Activated CD8-positive, alpha-beta memory T cell treated with anti-CD3 and anti-CD28 coated beads for 4 hours (primary cell): ENCODE data around the gene THAP5.
"Not testable (repeated sequence)": the region's sequence is repeated elsewhere in the genome, so short reads cannot be mapped to it uniquely, and the experiment has no call there.

Experiments used
- DNase-seq, 2 donors: peaks; one replicate each; pipeline ENCODE4 v3.0.0-alpha.2; 2020; ENCODE audit warnings: low read depth in 2 of 2

THAP5 gene

DNA sequence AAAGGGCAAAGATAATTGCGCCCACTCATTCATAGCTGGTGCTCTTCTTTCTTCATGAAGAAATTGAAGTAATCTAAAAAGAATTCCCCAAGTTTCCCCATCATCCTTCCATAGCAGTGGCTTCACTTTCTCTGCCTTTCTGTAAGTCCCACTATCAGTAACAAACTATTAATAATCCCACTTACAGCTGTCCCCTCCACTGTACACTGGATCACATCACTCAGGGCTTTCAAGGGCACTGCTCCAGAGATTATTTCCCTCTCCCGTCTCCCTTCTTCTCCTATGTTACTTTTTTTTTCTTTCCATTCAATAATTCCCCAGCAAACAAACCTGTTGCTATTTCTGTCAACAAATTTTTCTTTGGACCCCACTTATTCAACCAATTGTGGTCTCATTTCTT, 16.3 kb upstream of the THAP5 start:
- no peak for DNase-seq

DNA sequence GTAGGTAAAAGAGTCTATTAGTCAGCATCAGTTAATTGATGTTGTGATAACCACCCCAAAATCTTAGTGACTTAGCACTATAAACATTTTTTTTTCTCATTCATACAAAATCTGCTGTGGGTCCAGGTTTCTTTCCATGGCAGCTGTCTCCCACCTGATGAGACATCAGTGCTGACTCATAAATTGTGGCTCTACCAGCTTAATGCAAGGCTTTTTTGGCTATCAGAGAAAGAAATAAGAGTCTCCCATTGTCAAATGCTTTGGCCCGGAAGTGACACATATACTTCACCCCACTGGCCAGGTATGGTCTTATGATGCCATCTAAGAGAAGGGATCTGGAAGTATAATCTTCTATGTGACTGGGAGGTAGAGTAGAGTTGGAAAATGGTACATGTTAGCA, 14.7 kb upstream of the THAP5 start:
- no peak for DNase-seq

DNA sequence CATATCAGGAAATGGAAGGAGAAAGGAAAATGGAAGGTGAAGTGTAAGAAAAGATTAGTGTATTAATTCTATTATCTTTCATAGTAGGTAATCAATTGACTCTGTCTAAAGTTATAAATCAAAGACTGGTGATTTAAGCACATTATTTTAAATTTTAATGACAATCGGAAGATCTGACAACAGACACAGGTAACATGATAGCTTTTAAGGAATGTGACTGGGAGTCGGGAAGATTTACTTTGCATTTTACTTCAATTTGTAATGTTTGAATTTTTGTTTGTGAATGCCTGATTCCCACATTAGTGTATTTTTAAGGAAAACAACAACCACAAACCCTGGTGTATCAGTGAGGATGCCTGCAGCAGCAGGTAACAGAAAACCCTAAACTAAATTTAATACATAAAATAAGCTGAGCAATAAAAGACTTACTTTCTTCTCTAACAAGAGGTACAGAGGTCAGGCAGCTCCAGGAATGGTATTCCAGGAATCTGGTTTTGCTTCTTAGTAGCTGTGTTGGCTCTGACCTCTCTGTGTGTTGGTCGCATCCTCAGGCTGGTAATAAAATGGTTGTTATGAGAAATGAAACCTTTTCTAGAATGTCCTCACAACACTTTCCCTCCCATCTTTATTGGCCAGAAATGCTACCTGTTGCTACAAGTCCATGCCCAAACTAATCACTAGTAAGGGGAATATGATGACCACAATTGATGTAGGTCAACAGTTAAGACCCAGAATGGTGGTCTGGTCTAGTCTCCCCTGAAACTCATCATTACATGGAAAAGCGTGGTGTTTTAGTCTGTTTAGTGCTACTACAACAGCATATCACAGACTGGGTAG, 12.4 kb upstream of the THAP5 start:
- no peak for DNase-seq

DNA sequence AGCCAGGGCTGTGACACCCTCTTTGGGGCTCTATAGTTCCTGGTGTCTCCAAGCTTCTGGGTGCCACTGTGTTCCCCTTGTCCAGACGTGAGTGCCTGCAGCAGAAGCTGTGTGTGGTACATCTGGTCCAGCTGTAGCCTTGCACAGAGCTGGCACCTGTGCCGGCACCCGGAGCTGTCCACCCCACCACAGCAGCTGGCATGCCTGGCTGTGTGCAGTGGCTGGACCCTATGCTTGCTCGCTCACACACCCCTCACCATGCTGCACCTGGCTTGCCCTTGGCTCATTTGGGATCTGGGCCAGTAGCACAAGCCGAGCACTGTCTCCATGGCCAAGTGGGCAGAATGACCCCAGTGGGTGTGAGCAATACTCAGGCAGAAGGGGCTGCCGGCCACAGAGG, 10.8 kb upstream of the THAP5 start:
- DNase-seq = no peak

DNA sequence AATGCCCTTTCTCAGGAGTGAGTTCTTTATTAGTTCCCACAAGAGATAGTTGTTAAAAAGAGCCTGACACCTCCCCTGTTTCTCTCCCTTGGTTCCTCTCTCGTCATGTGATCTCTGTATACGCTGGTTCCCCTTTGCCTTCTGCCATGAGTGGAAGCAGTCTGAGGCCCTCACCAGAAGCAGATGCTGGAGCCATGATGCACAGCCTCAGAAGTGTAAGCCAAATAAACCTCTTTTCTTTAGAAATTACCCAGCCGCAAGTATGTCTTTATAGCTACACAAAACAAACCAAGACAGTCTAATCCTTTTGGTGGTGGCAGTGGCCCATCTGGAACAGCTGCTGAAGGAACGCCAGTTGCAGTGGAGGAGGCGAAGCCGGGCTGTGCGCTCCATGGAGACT, 9.4 kb upstream of the THAP5 start:
- no peak for DNase-seq

DNA sequence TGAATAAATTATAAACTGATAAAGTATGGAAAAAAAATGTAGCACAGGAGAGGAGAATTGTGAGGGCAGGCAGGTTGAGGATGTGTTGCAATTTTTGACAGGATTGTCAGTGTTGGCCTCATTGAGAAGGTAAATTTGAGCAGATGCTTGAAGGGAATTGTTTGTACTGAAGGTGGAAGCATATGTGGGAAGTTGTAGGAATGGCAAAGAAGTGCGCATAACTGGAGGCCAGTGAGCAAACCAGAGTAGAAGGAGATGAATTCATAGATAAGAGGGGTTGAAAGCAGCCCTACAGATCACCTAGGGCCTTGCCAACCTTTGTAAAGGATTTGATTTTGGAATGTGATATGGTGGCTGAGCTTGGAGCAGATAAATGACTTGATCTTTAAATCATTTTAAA, 6.6 kb upstream of the THAP5 start:
- DNase-seq = no peak

DNA sequence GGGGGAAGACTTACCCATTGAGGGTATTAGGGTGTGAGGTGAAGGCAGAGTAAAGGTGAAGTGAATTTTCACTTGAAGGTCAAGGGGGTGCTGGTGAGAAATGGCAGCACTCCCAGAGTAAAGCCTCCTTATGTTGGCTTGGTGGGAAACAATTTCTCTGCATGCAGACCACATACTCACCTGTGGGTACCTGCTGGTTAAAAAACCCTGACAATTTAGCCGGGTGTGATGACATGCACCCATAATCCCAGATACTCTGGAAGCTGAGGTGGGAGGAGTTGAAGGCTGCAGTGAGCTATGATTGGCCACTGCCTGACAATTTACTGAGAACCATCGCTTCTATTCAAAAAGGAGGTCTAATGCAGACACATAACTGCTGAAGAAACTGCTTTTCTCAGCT, 5.7 kb upstream of the THAP5 start:
- no peak for DNase-seq

DNA sequence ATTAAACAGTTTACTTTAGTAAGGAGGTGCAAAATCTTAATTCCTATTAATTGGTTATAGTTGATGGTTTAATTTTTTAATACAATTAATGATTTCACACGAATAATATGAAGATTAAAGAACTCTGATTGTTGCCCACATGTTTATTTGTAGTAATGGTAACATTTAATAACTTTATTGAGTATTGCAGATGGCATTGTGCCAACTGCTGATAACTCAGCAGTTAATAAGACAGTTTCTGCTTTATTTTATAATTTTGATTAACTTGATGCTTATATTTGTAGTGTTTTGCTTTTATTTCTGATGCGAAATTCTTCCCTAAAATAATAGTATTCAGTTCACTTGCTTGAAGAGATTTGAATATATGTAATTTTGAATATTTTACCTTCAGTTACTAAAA, 3.0 kb upstream of the THAP5 start:
- no peak for DNase-seq

DNA sequence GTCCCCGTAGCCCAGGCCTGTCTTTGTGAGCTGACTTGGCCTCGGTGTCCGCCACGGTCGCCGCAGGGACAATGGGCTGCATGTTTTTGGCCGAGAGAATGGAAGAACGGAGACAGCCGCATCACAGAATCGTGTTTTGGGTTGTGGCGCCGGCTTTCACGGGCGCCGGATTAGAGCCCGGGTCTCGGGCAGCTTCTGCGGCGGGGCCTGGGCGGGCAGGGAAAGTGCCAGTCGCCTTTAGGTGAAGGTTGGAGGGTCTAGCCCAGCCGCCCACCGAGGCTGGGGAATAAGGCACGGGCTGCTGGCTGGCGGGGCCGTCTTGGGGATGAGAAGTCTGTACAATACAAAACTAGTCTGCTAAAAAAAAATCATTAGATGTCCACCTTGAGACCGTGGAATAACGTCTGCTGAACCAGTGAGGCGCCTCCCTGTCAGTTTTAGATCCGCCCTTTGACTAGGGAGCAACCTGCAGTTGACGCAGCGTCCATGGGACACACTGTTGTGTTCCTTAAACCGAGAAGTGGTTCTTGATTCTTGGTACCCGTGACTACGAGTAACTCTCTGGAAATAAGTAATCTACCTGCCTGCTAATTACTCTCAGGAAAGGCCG, 745 bp upstream of the THAP5 start:
- peak in 1 of 2 donors; percentile 13 for DNase-seq

DNA sequence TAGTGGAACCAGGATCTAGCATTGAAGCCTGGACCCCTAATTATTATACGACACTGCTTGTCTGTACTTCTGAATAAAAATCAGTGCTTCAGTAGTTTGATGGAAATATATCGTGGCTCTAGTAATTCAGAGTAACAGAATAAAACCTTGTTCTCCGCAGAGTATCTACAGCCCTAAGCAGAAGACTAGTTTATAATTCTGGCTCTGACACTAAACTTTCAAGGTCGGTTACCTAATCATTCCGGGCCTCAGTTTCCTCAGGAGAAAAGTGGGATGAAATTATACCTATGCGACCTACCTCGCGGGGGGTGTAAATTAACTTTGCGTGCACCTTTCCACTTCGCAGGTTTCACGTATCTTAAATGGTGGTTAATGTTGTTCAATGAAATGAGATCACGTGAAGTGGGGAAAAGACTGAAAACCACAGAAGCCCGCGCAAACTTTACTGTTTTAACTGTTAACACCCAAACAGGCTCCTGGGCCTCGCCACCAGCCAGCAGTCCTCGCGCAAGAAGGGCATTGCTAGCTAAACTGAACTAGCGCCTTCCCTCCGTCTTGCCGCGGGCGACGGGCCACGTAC, 615 bp downstream of the THAP5 start:
- DNase-seq = no peak

DNA sequence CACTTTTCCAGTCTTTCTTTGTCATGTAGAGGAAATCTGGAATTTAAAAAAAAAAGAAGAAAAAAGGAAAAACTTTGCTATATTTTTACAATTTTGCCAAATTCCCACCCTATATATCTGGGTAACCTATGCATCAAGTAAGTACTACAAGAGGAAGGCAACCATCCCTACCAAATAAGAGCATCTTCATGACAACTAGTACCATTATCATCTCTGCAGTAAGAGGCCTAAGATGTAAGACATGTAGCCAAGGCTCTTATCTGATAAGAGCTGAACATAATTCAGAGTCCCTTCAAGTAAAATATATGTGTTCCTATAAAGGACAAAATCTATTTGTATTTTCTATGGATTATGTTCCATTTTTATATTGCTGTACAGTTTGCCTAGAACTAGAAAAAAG, 3.5 kb downstream of the THAP5 start:
- DNase-seq = no peak

DNA sequence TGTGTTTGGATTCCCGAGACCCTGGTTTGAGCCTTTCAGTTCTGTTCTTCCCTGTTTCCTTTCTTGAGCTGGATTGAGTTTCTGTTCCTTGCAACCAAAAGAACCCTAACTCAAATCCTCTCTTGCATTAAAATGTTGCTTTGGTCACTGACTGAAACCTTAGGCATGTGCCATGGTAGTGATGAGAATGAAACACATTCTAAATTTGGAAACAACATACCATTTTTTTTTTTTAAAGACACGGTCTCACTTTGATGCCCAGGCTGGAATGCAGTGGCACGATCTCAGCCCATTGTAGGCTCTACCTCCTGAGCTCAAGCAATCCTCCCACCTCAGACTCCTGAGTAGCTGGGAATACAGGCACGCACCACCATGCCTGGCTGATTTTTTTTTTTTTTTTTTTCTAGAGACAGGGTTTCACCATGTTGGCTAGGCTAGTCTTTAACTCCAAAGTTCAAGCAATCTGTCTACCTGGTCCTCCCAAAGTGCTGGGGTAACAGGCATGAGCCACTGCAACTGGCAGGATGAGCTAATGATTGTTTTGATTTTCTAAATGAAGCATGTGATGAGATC, 8.4 kb downstream of the THAP5 start:
- no peak for DNase-seq

DNA sequence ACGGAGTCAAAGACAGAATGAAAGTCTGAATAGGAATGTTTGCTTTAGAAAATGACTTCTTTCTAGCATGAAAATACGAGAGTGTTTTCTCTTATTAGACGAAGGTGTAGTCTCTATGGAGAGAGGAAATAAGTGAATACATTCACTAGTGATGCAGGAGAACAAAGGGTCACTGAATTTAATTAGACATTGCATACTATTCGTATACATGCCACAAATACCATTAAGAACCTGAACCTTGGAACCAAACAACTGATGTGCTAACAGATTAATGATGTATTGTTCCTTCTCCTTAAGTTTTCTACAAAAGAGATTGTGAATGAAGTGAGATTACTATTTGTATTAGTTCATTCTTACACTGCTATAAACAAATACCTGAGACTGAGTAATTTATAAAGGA, 10.3 kb downstream of the THAP5 start:
- no peak for DNase-seq

DNA sequence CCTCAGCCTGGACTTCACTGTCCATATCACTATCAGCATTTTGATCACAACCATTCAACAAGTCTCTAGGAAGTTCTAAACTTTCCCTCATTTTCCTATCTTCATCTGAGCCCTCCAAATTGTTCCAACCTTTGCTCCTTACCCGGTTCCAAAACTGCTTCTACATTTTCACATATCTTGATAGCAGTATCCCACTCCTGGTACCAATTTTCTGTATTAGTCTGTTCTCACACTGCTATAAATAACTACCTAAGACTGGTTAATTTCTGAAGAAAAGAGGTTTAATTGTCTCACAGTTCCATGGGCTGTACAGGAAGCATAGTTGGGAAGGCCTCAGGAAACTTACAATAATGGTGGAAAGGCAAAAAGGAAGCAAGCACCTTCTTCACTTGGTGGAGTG, 11.9 kb downstream of the THAP5 start:
- DNase-seq = no peak

DNA sequence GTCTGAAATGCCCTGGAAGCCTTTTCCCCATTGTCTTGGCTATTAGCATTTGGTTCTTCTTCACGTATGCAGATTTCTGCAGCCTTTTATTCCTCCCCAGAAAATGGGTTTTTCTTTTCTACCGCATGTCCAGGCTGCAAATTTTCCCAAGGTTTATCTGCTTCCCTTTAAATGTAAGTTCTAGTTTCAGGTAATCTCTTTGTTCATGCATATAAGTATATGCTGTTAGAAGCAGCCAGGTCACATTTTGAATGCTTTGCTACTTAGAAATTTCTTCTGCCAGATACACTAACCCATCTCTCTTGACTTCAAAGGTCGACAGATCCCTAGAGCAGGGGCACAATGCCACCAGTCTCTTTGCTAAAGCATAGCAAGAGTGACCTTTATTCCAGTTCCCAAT, 12.3 kb downstream of the THAP5 start:
- DNase-seq = no peak

DNA sequence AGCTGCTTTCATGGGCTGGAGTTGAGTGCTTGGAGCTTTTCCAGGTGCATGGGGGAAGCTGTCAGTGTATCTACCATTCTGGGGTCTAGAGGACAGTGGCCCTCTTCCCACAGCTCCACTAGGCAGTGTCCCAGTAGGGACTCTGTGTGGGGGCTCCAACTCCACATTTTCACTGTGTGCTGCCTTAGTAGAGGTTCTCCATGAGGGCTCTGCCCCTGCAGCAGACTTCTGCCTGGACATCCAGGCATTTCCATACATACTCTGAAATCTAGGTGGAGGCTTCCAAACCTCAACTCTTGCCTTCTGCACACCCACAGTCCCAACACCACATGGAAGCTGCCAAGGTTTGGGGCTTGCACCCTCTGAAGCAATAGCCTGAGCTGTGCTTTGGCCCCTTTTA, 12.8 kb downstream of the THAP5 start:
- not testable (repeated sequence) for DNase-seq

DNA sequence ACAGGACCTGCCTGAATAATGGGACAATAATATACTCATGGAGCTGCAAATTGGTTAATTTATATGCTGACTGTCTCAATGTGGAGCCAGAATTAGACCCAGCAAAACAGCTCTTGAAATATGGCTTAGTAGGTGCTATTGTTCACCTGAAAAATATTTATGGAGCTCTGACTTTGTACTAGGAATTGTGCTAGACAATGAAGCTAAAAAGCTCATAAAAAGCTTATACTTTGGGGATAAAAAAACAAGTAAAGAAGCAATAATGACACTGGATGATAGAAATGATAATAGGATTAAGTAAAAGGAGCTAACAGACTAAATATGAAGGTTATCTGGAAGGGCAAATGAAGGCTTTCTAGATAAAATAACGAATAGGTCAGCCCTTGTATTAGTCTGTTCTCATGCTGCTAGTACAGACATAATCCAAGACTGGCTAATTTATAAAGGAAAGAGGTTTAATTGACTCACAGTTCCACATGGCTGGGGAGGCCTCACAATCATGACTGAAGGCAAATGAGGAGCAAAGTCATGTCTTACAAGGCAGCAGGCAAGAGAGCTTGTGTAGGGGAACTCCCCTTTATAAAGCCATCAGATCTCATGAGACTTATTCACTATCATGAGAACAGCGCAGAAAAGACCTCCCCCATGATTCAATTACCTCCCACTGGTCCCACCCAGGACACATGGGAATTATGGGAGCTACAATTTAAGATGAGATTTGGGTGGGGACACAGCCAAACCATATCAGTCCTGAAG, 21.2 kb downstream of the THAP5 start:
- not testable (repeated sequence) for DNase-seq

DNA sequence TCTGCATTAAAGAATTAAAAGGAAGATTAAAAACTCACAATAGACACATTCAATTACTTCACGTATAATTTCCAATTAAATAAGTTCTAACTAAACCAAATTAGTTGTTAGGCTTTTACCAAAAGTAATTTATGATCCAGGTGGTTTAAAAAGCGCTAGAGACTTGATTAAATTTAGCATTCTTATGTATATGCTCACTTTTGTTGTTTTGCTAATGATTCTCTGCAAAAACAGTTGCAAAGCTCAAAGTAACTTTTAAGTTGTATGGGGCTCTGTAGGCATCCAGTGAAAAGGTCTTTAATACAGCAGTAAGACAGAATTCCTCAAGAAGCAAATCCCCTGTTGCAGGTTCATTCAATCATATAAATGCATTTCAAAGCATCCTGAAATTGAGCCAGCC, 28.0 kb downstream of the THAP5 start:
- DNase-seq = no peak

DNA sequence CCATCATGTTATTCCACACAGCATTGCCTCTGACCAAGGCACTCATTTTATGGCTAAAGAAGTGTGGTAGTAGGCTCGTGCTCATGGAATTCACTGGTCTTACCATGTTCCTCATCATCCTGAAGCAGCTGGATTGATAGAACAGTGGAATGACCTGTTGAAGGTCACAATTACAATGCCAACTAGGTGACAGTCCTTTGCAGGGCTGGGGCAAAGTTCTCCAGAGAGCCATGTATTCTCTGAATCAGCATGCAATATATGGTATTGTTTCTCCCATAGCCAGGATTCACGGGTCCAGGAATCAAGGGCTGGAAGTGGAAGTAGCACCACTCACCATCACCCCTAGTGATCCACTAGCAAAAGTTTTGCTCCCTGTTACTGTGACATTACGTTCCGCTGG, 30.8 kb downstream of the THAP5 start:
- DNase-seq = not testable (repeated sequence)

DNA sequence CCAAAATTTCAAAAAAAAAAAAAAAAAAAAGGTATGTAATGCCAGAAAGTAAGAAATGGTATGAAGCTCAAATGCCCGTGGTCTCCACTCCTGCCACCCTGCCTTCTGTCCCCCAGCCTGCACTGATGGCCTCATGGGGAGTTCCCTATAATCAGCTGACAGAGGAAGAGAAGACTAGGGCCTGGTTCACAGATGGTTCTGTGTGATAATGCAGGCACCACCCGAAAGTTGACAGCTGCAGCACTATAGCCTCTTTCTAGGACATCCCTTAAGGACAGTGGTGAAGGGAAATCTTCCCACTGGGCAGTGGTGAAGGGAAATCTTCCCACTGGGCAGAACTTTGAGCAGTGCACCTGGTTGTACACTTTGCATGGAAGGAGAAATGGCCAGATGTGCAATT, 31.3 kb downstream of the THAP5 start:
- not testable (repeated sequence) for DNase-seq

DNA sequence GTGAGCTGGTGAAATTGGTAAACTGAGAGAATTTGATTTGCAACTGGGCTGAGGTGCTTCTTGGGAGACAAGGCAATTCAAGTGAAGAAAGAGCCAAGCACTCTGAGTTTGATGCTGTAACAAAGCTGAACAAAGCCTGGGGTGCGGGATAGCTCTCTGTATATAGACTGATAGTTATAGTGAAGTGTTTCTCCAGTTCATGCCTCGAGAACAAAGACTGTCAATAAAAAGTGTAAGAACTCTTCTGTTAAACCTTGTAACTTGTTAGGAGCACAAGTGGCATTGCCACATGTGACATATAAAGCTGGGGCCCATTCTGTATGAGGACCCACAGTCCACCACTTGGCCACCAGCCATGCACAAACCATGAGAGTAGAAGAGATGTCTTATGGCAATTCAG, 32.3 kb downstream of the THAP5 start:
- DNase-seq = no peak

DNA sequence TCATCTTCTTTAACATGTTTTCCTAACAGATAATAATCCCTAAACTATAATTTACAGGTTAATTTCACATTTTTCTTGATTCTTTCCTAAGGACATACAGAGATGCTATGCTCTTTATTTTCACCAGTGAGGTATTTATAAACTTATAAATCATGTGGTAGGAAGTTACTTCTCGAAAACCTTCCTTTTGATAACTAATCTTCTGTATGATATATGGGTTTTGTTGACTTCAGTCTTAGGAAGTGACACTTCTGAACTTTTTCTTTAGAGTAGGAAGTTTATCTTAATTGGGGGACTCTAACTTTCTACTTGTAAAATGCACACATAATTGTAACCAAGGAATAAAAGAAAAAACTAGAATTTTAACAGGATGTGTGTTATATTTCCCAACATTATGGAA, 33.8 kb downstream of the THAP5 start:
- DNase-seq = no peak
